GM20000 (cell line): ENCODE data around the gene TSPY10.
"Not testable (repeated sequence)": the region's sequence is repeated elsewhere in the genome, so short reads cannot be mapped to it uniquely, and the experiment has no call there.

ENCODE experiments used
- DNase-seq: peaks from one replicate; pipeline ENCODE4 v3.0.0; 2012; ENCODE audit warnings: low spot score

Gene TSPY10, protein sequence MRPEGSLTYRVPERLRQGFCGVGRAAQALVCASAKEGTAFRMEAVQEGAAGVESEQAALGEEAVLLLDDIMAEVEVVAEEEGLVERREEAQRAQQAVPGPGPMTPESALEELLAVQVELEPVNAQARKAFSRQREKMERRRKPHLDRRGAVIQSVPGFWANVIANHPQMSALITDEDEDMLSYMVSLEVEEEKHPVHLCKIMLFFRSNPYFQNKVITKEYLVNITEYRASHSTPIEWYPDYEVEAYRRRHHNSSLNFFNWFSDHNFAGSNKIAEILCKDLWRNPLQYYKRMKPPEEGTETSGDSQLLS

GRCh38 chrY:9527580-9527979 lies at the start of gene TSPY10:
TSPY10 (plus strand) TSS chrY:9527880; CDS start chrY:9527926, 46 bp downstream.
- not testable (repeated sequence) for DNase-seq

DNA sequence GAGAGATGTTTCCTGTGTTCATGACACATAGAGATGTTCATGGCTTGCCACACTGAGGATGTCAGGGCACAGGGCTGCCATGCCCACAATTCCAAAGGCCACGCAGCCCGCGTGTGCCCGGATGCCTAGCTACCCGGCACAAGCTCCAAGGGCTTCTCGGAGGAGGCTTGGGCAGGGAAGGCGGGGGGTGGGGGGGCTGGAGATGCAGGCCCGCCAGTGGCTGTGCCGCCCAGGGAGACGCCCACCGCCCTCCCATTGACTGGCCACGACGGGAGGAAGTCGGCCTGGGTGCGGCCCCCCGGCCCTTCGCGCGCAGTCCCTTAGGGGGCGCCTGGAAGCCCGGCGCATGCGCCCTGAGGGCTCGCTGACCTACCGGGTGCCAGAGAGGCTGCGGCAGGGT lies 40.7 kb upstream of the TSPY10 start, which contains the start of gene TSPY9:
TSS of gene TSPY9 (plus strand) at position 301 of the 400 bp plus-strand sequence. CDS start at position 347, 46 bp downstream.
- not testable (repeated sequence) for DNase-seq

- DNase-seq: not testable (repeated sequence)
Observed at GRCh38 chrY:9504396-9504795, 23.3 kb upstream of the TSPY10 start.

DNA sequence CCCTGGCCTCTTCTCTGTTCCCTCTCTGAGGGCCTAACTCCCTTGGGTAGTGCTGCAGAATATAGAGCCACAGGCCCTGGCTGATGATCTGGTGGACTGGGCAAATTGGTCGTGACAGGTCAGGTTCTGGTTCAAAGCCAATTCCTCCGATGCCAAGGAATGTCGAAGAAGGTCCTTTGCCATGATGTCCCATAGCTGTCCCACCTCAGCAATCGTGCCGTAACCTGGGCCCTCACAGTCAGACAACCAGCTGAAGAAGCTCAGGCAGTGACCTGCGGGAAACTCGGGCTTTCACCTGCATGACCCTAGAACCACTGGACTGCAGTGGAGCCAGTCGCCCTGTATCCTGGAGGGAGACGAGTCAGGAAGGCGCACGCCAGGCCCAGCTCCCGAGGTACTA lies 11.4 kb upstream of the TSPY10 start:
- DNase-seq: not testable (repeated sequence)
